T-helper 17 cell (primary cell): ENCODE results near the gene VBP1. TPM values are rescaled to one million over a fixed set of nuclear protein-coding genes. Genes with fewer than 3 reads are reported as not detected.
"Not testable (repeated sequence)": the region's sequence is repeated elsewhere in the genome, so short reads cannot be mapped to it uniquely, and the experiment has no call there.

ENCODE experiments used
- ATAC-seq: fragments of 150-1000 bp; cut with Tn5 transposase; 2 replicates; pipeline ENCODE4 v1.10.0; 2021; ENCODE audit warnings: mild to moderate bottlenecking, moderate library complexity
- DNase-seq, 3 donors: peaks; one replicate each; pipeline versions ENCODE4 v3.0.0 to v3.0.0-alpha.2; 2020 to 2021
- H3K9me3 ChIP-seq: one replicate; pipeline ENCODE4 v1.7.0; 2013; ENCODE audit warnings: low read length, mild to moderate bottlenecking; ENCODE audit not compliant: control insufficient read depth, poor library complexity, severe bottlenecking
- H3K27ac Mint-ChIP-seq: one replicate; pipeline ENCODE4 v1.8.0; 2022; ENCODE audit warnings: mild to moderate bottlenecking, moderate library complexity, mixed read lengths
- H3K27me3 Mint-ChIP-seq: one replicate; pipeline ENCODE4 v1.8.0; 2022; ENCODE audit warnings: mixed read lengths
- H3K36me3 Mint-ChIP-seq: one replicate; pipeline ENCODE4 v1.8.0; 2022; ENCODE audit warnings: low read depth, mixed read lengths
- H3K4me1 Mint-ChIP-seq: one replicate; pipeline ENCODE4 v1.8.0; 2022; ENCODE audit warnings: mild to moderate bottlenecking, mixed read lengths
- H3K4me3 Mint-ChIP-seq: one replicate; pipeline ENCODE4 v1.8.0; 2022; ENCODE audit warnings: mild to moderate bottlenecking, moderate library complexity, mixed read lengths
- total RNA-seq, 4 donors: library from RNA in 2 of 4; stranded (reverse) in 2 of 4; gene quantifications; one replicate each; pipeline ENCODE4 v1.2.3 and lab custom pipeline; 2022 to 2026

VBP1 gene
- total RNA-seq, 2 donors from 2014 or later = 18.9 to 21.0 TPM

- H3K27me3 Mint-ChIP-seq = no peaks in the 10 kb centered on the region
- H3K27ac Mint-ChIP-seq = no peak overlapping the region
- no peak overlapping the region for H3K4me3 Mint-ChIP-seq
- no peaks in the 10 kb centered on the region for H3K9me3 ChIP-seq
- ATAC-seq (no peak), DNase-seq (no peak)
- peaks cover 18% of the 10 kb centered on the region for H3K4me1 Mint-ChIP-seq
- peaks cover 9% of the 10 kb centered on the region for H3K36me3 Mint-ChIP-seq
These were observed 19.6 kb downstream of the VBP1 start for GRCh38 chrX:155235891-155236290.

- Mint-ChIP-seq H3K27ac (peak overlapping the region; percentile 43), H3K4me3 (no peak overlapping the region), H3K27me3 (no peaks in the 10 kb centered on the region), H3K36me3 (peaks cover 9% of the 10 kb centered on the region), H3K4me1 (peaks cover 11% of the 10 kb centered on the region)
- ATAC-seq (no peak), DNase-seq (no peak)
- no peaks in the 10 kb centered on the region for H3K9me3 ChIP-seq
These were observed 21.5 kb downstream of the VBP1 start for GRCh38 chrX:155237719-155238118.

- peaks cover 11% of the 10 kb centered on the region for H3K4me1 Mint-ChIP-seq
- H3K36me3 Mint-ChIP-seq = peaks cover 5% of the 10 kb centered on the region
- DNase-seq = no peak
- no peaks in the 10 kb centered on the region for H3K9me3 ChIP-seq
- H3K27me3 Mint-ChIP-seq = no peaks in the 10 kb centered on the region
- ATAC-seq = no peak
- no peak overlapping the region for H3K27ac Mint-ChIP-seq
- H3K4me3 Mint-ChIP-seq = no peak overlapping the region
These were observed 26.0 kb downstream of the VBP1 start for GRCh38 chrX:155242300-155242699.

GRCh38 chrX:155246748-155247147 lies 30.5 kb downstream of the VBP1 start:
- Mint-ChIP-seq H3K27me3 (no peaks in the 10 kb centered on the region), H3K4me3 (no peak overlapping the region), H3K36me3 (no peaks in the 10 kb centered on the region), H3K27ac (no peak overlapping the region), H3K4me1 (peaks cover 14% of the 10 kb centered on the region)
- H3K9me3 ChIP-seq = no peaks in the 10 kb centered on the region
- DNase-seq = no peak
- no peak for ATAC-seq

GRCh38 chrX:155247497-155247896 lies 31.2 kb downstream of the VBP1 start:
- no peaks in the 10 kb centered on the region for H3K9me3 ChIP-seq
- Mint-ChIP-seq H3K4me3 (no peak overlapping the region), H3K27me3 (no peaks in the 10 kb centered on the region), H3K4me1 (peaks cover 14% of the 10 kb centered on the region), H3K36me3 (no peaks in the 10 kb centered on the region), H3K27ac (no peak overlapping the region)
- DNase-seq (no peak), ATAC-seq (no peak)

- H3K27me3 Mint-ChIP-seq = no peaks in the 10 kb centered on the region
- peaks cover 19% of the 10 kb centered on the region for H3K4me1 Mint-ChIP-seq
- DNase-seq (no peak), ATAC-seq (no peak)
- no peak overlapping the region for H3K4me3 Mint-ChIP-seq
- no peak overlapping the region for H3K27ac Mint-ChIP-seq
- H3K36me3 Mint-ChIP-seq = no peaks in the 10 kb centered on the region
- H3K9me3 ChIP-seq = no peaks in the 10 kb centered on the region
These were observed 35.1 kb downstream of the VBP1 start for GRCh38 chrX:155251391-155251790.

- H3K36me3 Mint-ChIP-seq = no peaks in the 10 kb centered on the region
These were observed 43.5 kb downstream of the VBP1 start for GRCh38 chrX:155259752-155260151.

GRCh38 chrX:155262970-155263754 lies 46.9 kb downstream of the VBP1 start:
- peak; percentile 30 for ATAC-seq
- Mint-ChIP-seq H3K27ac (peak overlapping the region; percentile 88), H3K4me1 (peaks cover 7% of the 10 kb centered on the region), H3K36me3 (no peaks in the 10 kb centered on the region), H3K4me3 (peak overlapping the region; percentile 89), H3K27me3 (no peaks in the 10 kb centered on the region)
- H3K9me3 ChIP-seq = no peaks in the 10 kb centered on the region
- no peak for DNase-seq

More at GRCh38 chrX:155259752-155260151, 43.5 kb downstream of the VBP1 start:
- no peaks in the 10 kb centered on the region for H3K27me3 Mint-ChIP-seq
- DNase-seq (no peak), ATAC-seq (no peak)
- no peaks in the 10 kb centered on the region for H3K9me3 ChIP-seq
- H3K4me3 Mint-ChIP-seq = no peak overlapping the region
- no peak overlapping the region for H3K27ac Mint-ChIP-seq
- peaks cover 15% of the 10 kb centered on the region for H3K4me1 Mint-ChIP-seq

GRCh38 chrX:155263854-155264628 lies 47.8 kb downstream of the VBP1 start, which contains the start of gene RAB39B:
Gene RAB39B (minus strand): TSS chrX:155264491. CDS start chrX:155264288, 203 bp downstream.
- peak within 1 kb of the TSS; percentile 88 for H3K27ac Mint-ChIP-seq
- peak; percentile 94 for ATAC-seq
- no peaks in the 10 kb centered on the region for H3K27me3 Mint-ChIP-seq
- H3K36me3 Mint-ChIP-seq = no peaks in the 10 kb centered on the region
- no peaks in the 10 kb centered on the region for H3K9me3 ChIP-seq
- H3K4me1 Mint-ChIP-seq = peaks cover 7% of the 10 kb centered on the region
- H3K4me3 Mint-ChIP-seq = peak within 1 kb of the TSS; percentile 89
- DNase-seq = peak; percentile 44 to 51 (median 45)

GRCh38 chrX:155266439-155266838 lies 50.2 kb downstream of the VBP1 start:
- Mint-ChIP-seq H3K4me1 (peaks cover 7% of the 10 kb centered on the region), H3K36me3 (no peaks in the 10 kb centered on the region), H3K4me3 (no peak overlapping the region), H3K27me3 (no peaks in the 10 kb centered on the region), H3K27ac (no peak overlapping the region)
- DNase-seq (no peak), ATAC-seq (no peak)
- no peaks in the 10 kb centered on the region for H3K9me3 ChIP-seq

- H3K36me3 Mint-ChIP-seq, ATAC-seq, H3K27me3 Mint-ChIP-seq, DNase-seq, H3K9me3 ChIP-seq, H3K4me1 Mint-ChIP-seq, H3K4me3 Mint-ChIP-seq: not testable (repeated sequence)
- H3K27ac Mint-ChIP-seq = peak overlapping the region; percentile 57
These were observed 51.7 kb downstream of the VBP1 start for GRCh38 chrX:155267995-155268394.

- no peak overlapping the region for H3K4me3 Mint-ChIP-seq
- DNase-seq (no peak), ATAC-seq (no peak)
- H3K9me3 ChIP-seq = no peaks in the 10 kb centered on the region
- H3K27ac Mint-ChIP-seq = no peak overlapping the region
- H3K36me3 Mint-ChIP-seq = no peaks in the 10 kb centered on the region
- no peaks in the 10 kb centered on the region for H3K4me1 Mint-ChIP-seq
- H3K27me3 Mint-ChIP-seq = no peaks in the 10 kb centered on the region
These were observed 54.7 kb downstream of the VBP1 start for GRCh38 chrX:155270969-155271368.

- H3K4me3 Mint-ChIP-seq = no peak overlapping the region
- peaks cover 4% of the 10 kb centered on the region for H3K4me1 Mint-ChIP-seq
- H3K27me3 Mint-ChIP-seq = no peaks in the 10 kb centered on the region
- no peaks in the 10 kb centered on the region for H3K9me3 ChIP-seq
- no peak for ATAC-seq
- H3K36me3 Mint-ChIP-seq = no peaks in the 10 kb centered on the region
- no peak for DNase-seq
- no peak overlapping the region for H3K27ac Mint-ChIP-seq
These were observed 63.6 kb downstream of the VBP1 start for GRCh38 chrX:155279873-155280272.
